Ishikawa (cell line): ENCODE measurements around the gene PACSIN3.

ENCODE experiments used
- CEBPB ChIP-seq: IDR thresholded peaks from 2 replicates; pipeline ENCODE4 v1.6.1; 2012
- CREB1 ChIP-seq: IDR thresholded peaks from 2 replicates; pipeline ENCODE4 v1.6.1; 2012; ENCODE audit warnings: low read depth
- EGR1 ChIP-seq: IDR thresholded peaks from 2 replicates; pipeline ENCODE4 v1.6.1; 2012
- EP300 ChIP-seq: IDR thresholded peaks from 2 replicates; pipeline ENCODE4 v1.6.1; 2012; ENCODE audit warnings: borderline replicate concordance
- FOXM1 ChIP-seq: IDR thresholded peaks from 2 replicates; pipeline ENCODE4 v1.6.1; 2012; ENCODE audit warnings: low read depth, borderline replicate concordance
- MAX ChIP-seq: IDR thresholded peaks from 2 replicates; pipeline ENCODE4 v1.6.1; 2012
- NFIC ChIP-seq: IDR thresholded peaks from 2 replicates; pipeline ENCODE4 v1.6.1; 2012
- RAD21 ChIP-seq: IDR thresholded peaks from 2 replicates; pipeline ENCODE4 v1.6.1; 2012; ENCODE audit warnings: low read depth
- REST ChIP-seq: IDR thresholded peaks from 2 replicates; pipeline ENCODE4 v1.6.1; 2012; ENCODE audit warnings: low read depth, mild to moderate bottlenecking
- TAF1 ChIP-seq: IDR thresholded peaks from 2 replicates; pipeline ENCODE4 v1.6.1; 2012; ENCODE audit warnings: low read depth, mild to moderate bottlenecking
- TCF12 ChIP-seq: IDR thresholded peaks from 2 replicates; pipeline ENCODE4 v1.6.1; 2012; ENCODE audit warnings: low read depth
- TEAD4 ChIP-seq: IDR thresholded peaks from 2 replicates; pipeline ENCODE4 v1.6.1; 2012
- USF1 ChIP-seq: IDR thresholded peaks from 2 replicates; pipeline ENCODE4 v1.6.1; 2012
- YY1 ChIP-seq: IDR thresholded peaks from 2 replicates; pipeline ENCODE4 v1.6.1; 2012; ENCODE audit warnings: low read depth
- ZBTB7A ChIP-seq: IDR thresholded peaks from 2 replicates; pipeline ENCODE4 v1.6.1; 2012; ENCODE audit warnings: low read depth

The PACSIN3 gene

GRCh38 chr11:47152126-47152952 is 33.9 kb downstream of the PACSIN3 start:
- TF ChIP-seq TAF1 (no peak), TEAD4 (no peak), EGR1 (no peak), EP300 (no peak), FOXM1 (no peak), REST (no peak), TCF12 (no peak), NFIC (no peak)

- no peak for TF ChIP-seq EP300
- TF ChIP-seq ZBTB7A = no peak
- no peak for TF ChIP-seq REST
- no peak for TF ChIP-seq USF1
- no peak for TF ChIP-seq NFIC
- no peak for TF ChIP-seq YY1
- no peak for TF ChIP-seq TEAD4
- no peak for TF ChIP-seq RAD21
- TF ChIP-seq FOXM1 = no peak
Observed at GRCh38 chr11:47149782-47150181, 36.5 kb downstream of the PACSIN3 start.

GRCh38 chr11:47148903-47149531 is 37.2 kb downstream of the PACSIN3 start:
- TF ChIP-seq FOXM1 (no peak), MAX (peak; percentile 48; the same call in 1 of the 2 replicates), YY1 (no peak), REST (no peak), CREB1 (no peak), RAD21 (no peak), NFIC (no peak), TCF12 (no peak), ZBTB7A (no peak), CEBPB (no peak), USF1 (peak; percentile 24; the same call in 1 of the 2 replicates)

- TF ChIP-seq YY1 (no peak), USF1 (peak; percentile 26; the same call in 1 of the 2 replicates)
Observed at GRCh38 chr11:47148270-47148669, 38.0 kb downstream of the PACSIN3 start.
